PC-9 (cell line): ENCODE measurements around the gene SLC51B. TPM values are rescaled to one million over a fixed set of nuclear protein-coding genes. Genes with fewer than 3 reads are reported as not detected.

Source experiments
- BruUV-seq: library from RNA; stranded (reverse); fragments of 400-500 nt; replicated peaks from 2 replicates; lab custom pipeline; 2021; lab: Mats Ljungman, UMichigan
- CTCF ChIA-PET: fragments of 300-600 bp; sonication (Branson Sonifier 250); formaldehyde crosslinking; loops from one replicate; lab custom pipeline; 2022; ENCODE audit warnings: antibody characterized with exemption; lab: Charles Lee
- POLR2A ChIA-PET: fragments of 300-600 bp; sonication (Branson Sonifier 250); formaldehyde crosslinking; loops from one replicate; lab custom pipeline; 2022; ENCODE audit warnings: antibody characterized with exemption; ENCODE audit not compliant: unreplicated experiment; lab: Charles Lee
- DNase-seq, 2 experiments: peaks; one replicate each; pipeline versions ENCODE4 v3.0.0 to v3.0.0-alpha.2; 2015 to 2022; ENCODE audit warnings: mixed read lengths in 1 of 2
- H2AFZ ChIP-seq: fragments of 200-600 bp; sonication (generic); 2 replicates; pipeline ENCODE4 v1.8.1; 2017; ENCODE audit warnings: antibody characterized with exemption
- H3F3A ChIP-seq: fragments of 200-600 bp; sonication (generic); 2 replicates; pipeline ENCODE4 v1.8.1; 2017; ENCODE audit warnings: antibody characterized with exemption, mild to moderate bottlenecking, low read depth; ENCODE audit not compliant: insufficient read depth
- H3K27ac ChIP-seq: fragments of 200-600 bp; sonication (generic); 2 replicates; pipeline ENCODE4 v1.6.1; 2016; ENCODE audit warnings: mixed run types
- H3K27me3 ChIP-seq: fragments of 200-600 bp; sonication (generic); 2 replicates; pipeline ENCODE4 v1.6.1; 2016; ENCODE audit warnings: low read depth, mixed run types; ENCODE audit not compliant: insufficient read depth
- H3K36me3 ChIP-seq: fragments of 200-600 bp; sonication (generic); 2 replicates; pipeline ENCODE4 v1.6.1; 2016; ENCODE audit warnings: low read depth, mixed run types
- H3K4me1 ChIP-seq: fragments of 200-600 bp; sonication (generic); replicated peaks from 2 replicates; pipeline ENCODE4 v1.6.1; 2016; ENCODE audit warnings: mixed run types; ENCODE audit not compliant: insufficient read depth
- H3K4me2 ChIP-seq: fragments of 200-600 bp; sonication (generic); 2 replicates; pipeline ENCODE4 v1.6.1; 2017; ENCODE audit warnings: mixed run types
- H3K4me3 ChIP-seq: fragments of 200-600 bp; sonication (generic); 2 replicates; pipeline ENCODE4 v1.6.1; 2016; ENCODE audit warnings: mixed run types
- H3K79me2 ChIP-seq: fragments of 200-600 bp; sonication (generic); 2 replicates; pipeline ENCODE4 v1.6.1; 2017; ENCODE audit warnings: low read depth, mixed run types
- H3K9me2 ChIP-seq: fragments of 200-600 bp; sonication (generic); 2 replicates; pipeline ENCODE4 v1.8.1; 2017; ENCODE audit warnings: mild to moderate bottlenecking; ENCODE audit not compliant: insufficient read depth
- H3K9me3 ChIP-seq: fragments of 200-600 bp; sonication (generic); 2 replicates; pipeline ENCODE4 v1.8.1; 2016; ENCODE audit warnings: low read depth; ENCODE audit not compliant: insufficient read depth
- H4K20me1 ChIP-seq: fragments of 200-600 bp; sonication (generic); 2 replicates; pipeline ENCODE4 v1.8.1; 2017; ENCODE audit not compliant: insufficient read depth
- EZH2 ChIP-seq: fragments of 200-600 bp; sonication (generic); IDR thresholded peaks from 2 replicates; pipeline ENCODE4 v1.8.0; 2017; ENCODE audit warnings: antibody characterized with exemption, low read depth
- intact Hi-C: fragments of 100-400 bp; cut with micrococcal nuclease; formaldehyde crosslinking; loops from one replicate; pipeline ENCODE4 v1.10.0; 2022; ENCODE audit not compliant: unreplicated experiment
- total RNA-seq: library from RNA; stranded (reverse); gene quantifications from 2 replicates; pipeline ENCODE4 v1.2.3, GENCODE V29; 2021
- TF ChIP-seq, protein P1 (sequence below): fragments of 200-600 bp; sonication (generic); conservative IDR thresholded peaks from 2 replicates; pipeline ENCODE4 v1.6.1; 2017; ENCODE audit warnings: mixed run types, antibody characterized with exemption, mild to moderate bottlenecking, moderate library complexity

Gene SLC51B
- total RNA-seq, 1 experiment from 2014 or later, result not detected

GRCh38 chr15:65058394-65059368 lies 13.5 kb downstream of the SLC51B start:
- Histone ChIP-seq H3F3A (peaks cover 5% of the 10 kb centered on the region; the same call in 1 of the 2 replicates), H3K27ac (no peak overlapping the region), H3K9me2 (no peaks in the 10 kb centered on the region), H3K27me3 (no peaks in the 10 kb centered on the region), H3K36me3 (no peaks in the 10 kb centered on the region), H3K79me2 (no peaks in the 10 kb centered on the region), H3K4me1 (peaks cover 36% of the 10 kb centered on the region), H3K4me3 (no peak overlapping the region), H3K9me3 (no peaks in the 10 kb centered on the region; the same call in 1 of the 2 replicates), H2AFZ (no peak overlapping the region), H4K20me1 (no peaks in the 10 kb centered on the region), H3K4me2 (peak overlapping the region; percentile 58; the same call in 1 of the 2 replicates)
- intact Hi-C loops, result loop anchor here (10.0 kb wide), 1 partner anchor 126 kb away; the partner anchor contains the start of gene CLPX
- ChIA-PET CTCF (interaction anchor here (0.5 kb wide), 1 partner anchor 1422 kb away, joined by 4 read pairs; no protein-coding TSS in a partner anchor), POLR2A (no interaction called here)
- TF ChIP-seq EZH2, result no peak
- TF ChIP-seq, protein P1, sequence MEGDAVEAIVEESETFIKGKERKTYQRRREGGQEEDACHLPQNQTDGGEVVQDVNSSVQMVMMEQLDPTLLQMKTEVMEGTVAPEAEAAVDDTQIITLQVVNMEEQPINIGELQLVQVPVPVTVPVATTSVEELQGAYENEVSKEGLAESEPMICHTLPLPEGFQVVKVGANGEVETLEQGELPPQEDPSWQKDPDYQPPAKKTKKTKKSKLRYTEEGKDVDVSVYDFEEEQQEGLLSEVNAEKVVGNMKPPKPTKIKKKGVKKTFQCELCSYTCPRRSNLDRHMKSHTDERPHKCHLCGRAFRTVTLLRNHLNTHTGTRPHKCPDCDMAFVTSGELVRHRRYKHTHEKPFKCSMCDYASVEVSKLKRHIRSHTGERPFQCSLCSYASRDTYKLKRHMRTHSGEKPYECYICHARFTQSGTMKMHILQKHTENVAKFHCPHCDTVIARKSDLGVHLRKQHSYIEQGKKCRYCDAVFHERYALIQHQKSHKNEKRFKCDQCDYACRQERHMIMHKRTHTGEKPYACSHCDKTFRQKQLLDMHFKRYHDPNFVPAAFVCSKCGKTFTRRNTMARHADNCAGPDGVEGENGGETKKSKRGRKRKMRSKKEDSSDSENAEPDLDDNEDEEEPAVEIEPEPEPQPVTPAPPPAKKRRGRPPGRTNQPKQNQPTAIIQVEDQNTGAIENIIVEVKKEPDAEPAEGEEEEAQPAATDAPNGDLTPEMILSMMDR, result no peak
- no TSS peak for BruUV-seq
- DNase-seq, result no peak

- Histone ChIP-seq H3K79me2 (no peaks in the 10 kb centered on the region), H3K4me1 (peaks cover 36% of the 10 kb centered on the region), H3K9me3 (no peaks in the 10 kb centered on the region; the same call in 1 of the 2 replicates), H3F3A (peaks cover 5% of the 10 kb centered on the region; the same call in 1 of the 2 replicates), H3K36me3 (no peaks in the 10 kb centered on the region), H3K4me2 (no peak overlapping the region), H4K20me1 (no peaks in the 10 kb centered on the region), H3K4me3 (no peak overlapping the region), H3K27me3 (no peaks in the 10 kb centered on the region), H2AFZ (no peak overlapping the region), H3K27ac (no peak overlapping the region), H3K9me2 (no peaks in the 10 kb centered on the region)
- TF ChIP-seq EZH2, result no peak
- TF ChIP-seq, protein P1, result no peak
- BruUV-seq, result no TSS peak
- CTCF ChIA-PET, result interaction anchor here (0.5 kb wide), 1 partner anchor 1421 kb away, joined by 4 read pairs; no protein-coding TSS in a partner anchor
- POLR2A ChIA-PET, result no interaction called here
- intact Hi-C loops, result loop anchor here (10.0 kb wide), 1 partner anchor 125 kb away; the partner anchor contains the start of gene CLPX
- no peak for DNase-seq
Measured at GRCh38 chr15:65059369-65059750, 14.2 kb downstream of the SLC51B start.

GRCh38 chr15:65059931-65060596 lies 14.9 kb downstream of the SLC51B start:
- no peak for DNase-seq
- no peaks in the 10 kb centered on the region for H3K79me2 ChIP-seq
- ChIA-PET POLR2A (interaction anchor here (0.7 kb wide), 1 partner anchor 1823 kb away, joined by 5 read pairs; no protein-coding TSS in a partner anchor), CTCF (no interaction called here)
- H3K27ac ChIP-seq, result no peak overlapping the region
- H3K36me3 ChIP-seq, result no peaks in the 10 kb centered on the region
- H3K4me1 ChIP-seq, result peaks cover 30% of the 10 kb centered on the region
- H3F3A ChIP-seq, result peaks cover 5% of the 10 kb centered on the region; the same call in 1 of the 2 replicates
- no peaks in the 10 kb centered on the region for H3K27me3 ChIP-seq
- no TSS peak for BruUV-seq
- no peaks in the 10 kb centered on the region; the same call in 1 of the 2 replicates for H3K9me3 ChIP-seq
- no peak overlapping the region for H3K4me3 ChIP-seq
- H3K4me2 ChIP-seq, result no peak overlapping the region
- TF ChIP-seq EZH2, result no peak
- TF ChIP-seq, protein P1, result no peak
- H3K9me2 ChIP-seq, result no peaks in the 10 kb centered on the region
- H2AFZ ChIP-seq, result no peak overlapping the region
- H4K20me1 ChIP-seq, result no peaks in the 10 kb centered on the region
- intact Hi-C loops, result loop anchor here (10.0 kb wide), 1 partner anchor 125 kb away; the partner anchor contains the start of gene CLPX
